Measurements from ENCODE around the gene POLDIP3. TPM values are rescaled to one million over a fixed set of nuclear protein-coding genes. Genes with fewer than 3 reads are reported as not detected.
"Not testable (repeated sequence)": the region's sequence is repeated elsewhere in the genome, so short reads cannot be mapped to it uniquely, and the experiment has no call there.

Gene POLDIP3
- polyA plus RNA-seq, 1 donor: 54.9 TPM

DNA sequence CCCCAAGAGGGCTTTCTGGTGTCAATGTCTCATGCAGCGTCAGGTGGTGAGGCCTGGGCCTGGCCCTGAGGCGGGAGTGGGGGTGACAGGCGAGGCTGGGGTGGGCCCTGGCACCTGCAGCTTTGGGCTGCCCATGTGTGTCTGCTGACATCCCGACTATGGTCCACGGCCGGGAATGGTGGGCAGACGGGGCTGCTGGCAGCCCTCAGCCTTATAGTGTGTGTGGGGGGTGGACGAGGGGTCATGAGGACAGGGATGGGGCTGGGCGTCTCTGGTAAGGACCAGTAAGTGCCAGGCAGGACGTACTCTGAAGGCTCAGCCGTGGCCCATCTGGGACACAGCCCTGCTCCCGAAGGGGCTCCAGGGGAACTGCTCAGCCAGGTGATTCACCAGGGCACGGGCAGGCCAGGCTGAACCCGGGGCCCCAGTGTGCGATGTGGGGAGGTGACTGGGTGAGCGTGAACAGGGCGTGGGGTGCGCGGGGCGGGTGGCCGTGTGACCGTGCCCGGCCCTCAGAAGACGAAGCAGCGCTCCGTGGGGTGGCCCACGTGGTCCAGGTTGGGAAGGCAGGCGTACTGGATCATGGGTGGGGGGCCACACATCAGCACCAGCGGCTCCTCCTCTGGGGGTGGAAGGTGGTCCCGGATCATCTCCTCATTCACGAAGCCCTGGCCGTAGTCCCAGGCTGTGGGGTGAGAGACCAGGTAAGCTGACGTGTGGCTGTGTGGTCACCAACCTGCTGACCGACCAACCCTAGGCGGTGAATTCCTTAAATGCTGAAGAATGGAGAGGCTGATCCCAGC, 4.8 kb upstream of the POLDIP3 start:
- DNase-seq (ENCODE audit: low read depth): no peak

GRCh38 chr22:42617155-42617983, 2.7 kb upstream of the POLDIP3 start:
- DNase-seq (ENCODE audit: low read depth): no peak

DNA sequence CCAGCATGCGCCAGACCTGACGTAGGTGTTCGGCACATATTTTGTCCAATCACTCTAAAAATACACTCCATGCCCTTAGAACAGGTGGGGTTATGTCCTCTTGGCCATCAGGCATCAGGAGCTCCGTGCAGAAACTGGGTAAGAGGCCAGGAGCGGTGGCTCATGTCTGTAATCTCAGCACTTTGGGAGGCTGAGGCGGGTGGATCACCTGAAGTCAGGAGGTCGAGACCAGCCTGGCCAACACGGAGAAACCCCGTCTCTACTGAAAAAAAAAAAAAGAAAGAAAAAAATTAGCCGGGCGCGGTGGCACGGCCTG, 1.1 kb upstream of the POLDIP3 start:
- DNase-seq (ENCODE audit: low read depth): not testable (repeated sequence)

DNA sequence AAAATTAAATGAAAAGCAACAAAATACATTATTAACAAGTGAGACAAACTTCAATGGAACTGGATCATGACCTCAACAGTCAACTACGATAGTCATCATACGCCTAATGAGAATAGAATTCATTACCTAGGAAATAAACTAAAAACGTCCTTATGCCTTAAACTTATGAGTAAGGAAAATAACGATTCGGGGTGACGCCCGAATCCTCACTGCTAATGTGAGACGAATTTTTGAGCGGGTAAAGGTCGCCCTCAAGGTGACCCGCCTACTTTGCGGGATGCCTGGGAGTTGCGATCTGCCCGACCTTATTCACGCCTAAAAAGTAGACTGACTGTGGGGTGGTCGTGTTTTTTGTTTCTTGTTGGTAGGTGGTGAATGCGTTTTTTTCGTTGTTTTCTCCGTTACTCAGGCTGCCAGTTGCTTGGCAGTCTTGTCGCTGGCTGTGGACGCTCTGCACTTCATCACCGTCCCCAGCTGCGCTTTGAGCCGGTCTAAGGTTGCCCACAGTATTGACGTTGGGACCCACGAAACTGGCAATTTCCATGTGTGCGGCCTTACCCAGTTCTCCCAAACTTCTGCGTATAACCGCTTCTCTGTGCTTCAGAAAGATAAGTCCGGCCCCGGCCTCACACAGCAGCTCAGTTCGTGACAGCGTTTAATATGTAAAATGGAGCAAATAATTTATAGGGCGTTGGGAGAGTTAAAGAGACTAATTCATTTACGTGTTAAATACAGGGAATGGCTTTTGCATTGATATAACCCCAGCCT, 593 bp upstream of the POLDIP3 start:
- peak; percentile 93 for DNase-seq (ENCODE audit: low read depth)

- DNase-seq (ENCODE audit: low read depth): no peak
Measured at GRCh38 chr22:42613872-42614301, 796 bp downstream of the POLDIP3 start.

DNA sequence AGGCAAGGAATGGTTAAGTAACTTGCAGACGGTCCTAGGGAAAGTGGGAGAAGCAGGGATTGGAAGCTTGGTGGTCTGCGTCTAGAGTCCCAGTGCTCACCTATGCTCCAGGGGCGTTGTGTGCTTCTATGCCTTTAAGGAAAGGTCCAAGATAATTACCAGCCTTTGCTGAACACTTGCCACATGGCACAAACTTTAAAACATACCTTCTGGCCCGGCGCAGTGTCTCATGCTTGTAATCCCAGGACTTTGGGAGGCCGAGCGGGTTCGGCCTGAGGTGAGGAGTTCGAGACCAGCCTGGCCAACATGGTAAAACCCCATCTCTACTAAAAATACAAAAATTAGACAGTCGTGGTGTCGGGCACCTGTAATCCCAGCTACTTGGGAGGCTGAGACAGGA, 2.3 kb downstream of the POLDIP3 start:
- no peak for DNase-seq (ENCODE audit: low read depth)

DNA sequence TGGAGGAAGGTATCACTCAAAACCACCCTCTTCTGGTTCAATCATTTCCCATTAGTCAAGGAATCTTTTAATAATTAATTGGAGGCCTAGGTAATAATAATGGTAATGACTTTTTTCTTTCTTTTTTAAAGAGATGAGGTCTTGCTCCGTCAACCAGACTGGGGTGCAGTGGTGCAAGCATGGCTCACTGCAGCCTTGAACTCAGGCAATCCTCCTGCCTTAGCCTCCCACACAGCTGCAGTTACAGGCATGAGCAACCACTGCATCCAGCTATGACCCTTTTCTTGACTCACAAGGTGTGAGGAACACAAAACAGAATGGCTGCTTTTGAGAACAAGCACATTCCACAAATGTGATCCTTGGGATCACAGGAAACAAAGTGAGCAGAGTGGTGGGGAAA, 3.6 kb downstream of the POLDIP3 start:
- no peak for DNase-seq (ENCODE audit: low read depth)

DNA sequence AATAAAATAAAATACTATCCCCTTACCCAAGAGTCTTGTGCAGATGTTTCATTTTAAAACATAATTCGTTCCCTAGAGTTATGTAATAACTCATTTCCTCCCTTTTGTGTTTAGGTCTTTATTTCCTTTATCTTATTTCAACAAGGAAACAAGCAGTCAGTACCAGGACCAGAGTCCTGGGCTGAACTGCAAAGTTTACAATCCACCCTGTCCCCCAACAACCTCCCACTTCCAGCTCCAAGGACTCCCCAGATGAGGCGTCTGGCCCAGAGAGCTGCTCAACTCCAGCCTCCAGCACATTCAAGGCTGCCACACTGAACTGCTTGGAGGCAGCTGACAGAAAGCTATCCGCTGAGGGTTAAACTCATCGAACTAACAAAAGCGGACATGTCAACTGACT, 4.5 kb downstream of the POLDIP3 start:
- DNase-seq (ENCODE audit: low read depth): no peak

DNA sequence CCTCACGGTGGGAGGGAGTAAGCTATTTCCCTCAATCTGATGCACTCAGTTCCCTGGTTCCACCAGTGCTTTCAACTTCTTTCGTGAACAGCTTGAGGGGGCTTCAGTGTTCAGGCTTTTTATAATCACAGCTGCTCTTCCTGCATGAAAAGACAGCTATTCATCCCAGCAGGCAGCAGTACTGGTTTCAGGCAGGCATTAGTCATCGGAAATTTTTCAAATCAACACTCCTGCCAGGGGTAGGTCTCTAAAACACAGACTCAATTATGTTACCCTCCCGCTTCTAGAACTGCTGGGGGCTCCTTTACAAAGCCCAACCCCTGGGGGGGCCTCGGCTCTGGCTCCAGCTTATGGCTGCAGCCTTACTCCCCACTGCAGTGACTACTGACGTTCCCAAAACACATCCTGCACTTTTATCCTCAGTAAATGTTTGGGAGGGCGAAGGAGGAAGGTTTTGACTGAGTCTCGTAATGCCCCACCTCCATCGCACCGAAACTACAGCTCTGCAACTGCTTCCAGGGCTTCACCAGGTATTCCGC, 5.8 kb downstream of the POLDIP3 start:
- DNase-seq (ENCODE audit: low read depth): no peak

DNA sequence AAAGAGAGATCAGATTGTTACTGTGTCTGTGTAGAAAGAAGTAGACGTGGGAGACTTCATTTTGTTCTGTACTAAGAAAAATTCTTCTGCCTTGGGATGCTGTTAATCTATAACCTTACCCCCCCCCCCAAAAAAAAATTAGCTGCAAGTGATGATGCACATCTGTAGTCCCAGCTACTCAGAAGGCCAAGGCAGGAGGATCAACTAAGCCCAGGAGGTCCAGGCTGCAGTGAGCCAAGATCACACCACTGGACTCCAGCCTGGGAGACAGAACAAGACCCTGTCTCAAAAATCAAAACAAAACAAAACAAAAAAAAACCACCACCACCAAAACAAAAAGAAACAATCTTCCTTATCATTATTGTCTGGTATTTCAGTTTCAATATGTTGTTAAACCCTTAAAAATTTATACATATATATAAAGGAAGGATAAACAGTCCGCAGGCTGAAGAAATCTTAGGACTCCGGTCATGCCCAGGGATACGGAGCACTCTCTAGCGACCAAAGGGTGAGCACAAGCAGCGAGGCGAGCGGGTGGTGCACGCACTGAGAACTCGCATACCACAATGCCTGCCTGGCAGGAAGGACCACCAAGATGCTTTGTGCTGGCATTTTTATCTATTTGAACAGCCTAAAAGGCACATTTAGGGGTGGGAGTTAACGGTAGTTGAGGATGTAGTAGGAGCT, 6.4 kb downstream of the POLDIP3 start:
- no peak for DNase-seq (ENCODE audit: low read depth)

- DNase-seq (ENCODE audit: low read depth): not testable (repeated sequence)
Measured at GRCh38 chr22:42607641-42608040, 7.0 kb downstream of the POLDIP3 start.

- no peak for DNase-seq (ENCODE audit: low read depth)
Measured at GRCh38 chr22:42604403-42604802, 10.3 kb downstream of the POLDIP3 start.

- DNase-seq (ENCODE audit: low read depth): no peak
Measured at GRCh38 chr22:42603427-42603826, 11.3 kb downstream of the POLDIP3 start.

GRCh38 chr22:42602470-42602869, 12.2 kb downstream of the POLDIP3 start:
- DNase-seq (ENCODE audit: low read depth): no peak

DNA sequence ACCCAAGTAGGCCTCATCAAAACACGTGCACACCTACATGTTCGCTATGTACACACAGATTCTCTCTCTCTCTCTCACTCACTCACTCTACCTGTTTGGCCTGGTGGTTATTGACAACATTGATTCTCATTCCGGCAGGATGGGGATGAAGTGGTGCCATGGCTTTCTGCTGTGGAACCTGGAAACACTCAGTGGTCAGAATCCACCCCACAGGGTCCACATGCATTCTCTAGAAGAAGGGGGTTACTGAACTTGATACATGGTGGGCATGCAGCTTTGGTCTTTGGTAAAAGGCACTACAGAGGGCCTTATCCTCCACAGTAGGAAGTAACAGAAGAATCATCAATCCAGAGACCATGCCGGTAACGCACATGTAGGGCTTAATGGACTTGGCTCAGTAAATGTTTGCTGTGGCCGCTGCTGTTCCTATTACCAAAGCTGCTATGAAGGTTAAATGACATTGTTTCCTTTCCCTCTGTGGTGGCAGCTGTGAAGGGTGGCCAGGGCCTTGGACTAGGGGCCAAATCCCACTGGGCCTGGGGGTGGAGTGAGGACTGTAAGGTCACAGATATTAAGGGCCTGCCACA, 12.7 kb downstream of the POLDIP3 start:
- DNase-seq (ENCODE audit: low read depth): no peak

- no peak for DNase-seq (ENCODE audit: low read depth)
Measured at GRCh38 chr22:42596863-42597530, 17.7 kb downstream of the POLDIP3 start.

GRCh38 chr22:42596336-42596735, 18.3 kb downstream of the POLDIP3 start:
- peak; percentile 41 for DNase-seq (ENCODE audit: low read depth)

- no peak for DNase-seq (ENCODE audit: low read depth)
Measured at GRCh38 chr22:42595434-42595833, 19.2 kb downstream of the POLDIP3 start.

DNA sequence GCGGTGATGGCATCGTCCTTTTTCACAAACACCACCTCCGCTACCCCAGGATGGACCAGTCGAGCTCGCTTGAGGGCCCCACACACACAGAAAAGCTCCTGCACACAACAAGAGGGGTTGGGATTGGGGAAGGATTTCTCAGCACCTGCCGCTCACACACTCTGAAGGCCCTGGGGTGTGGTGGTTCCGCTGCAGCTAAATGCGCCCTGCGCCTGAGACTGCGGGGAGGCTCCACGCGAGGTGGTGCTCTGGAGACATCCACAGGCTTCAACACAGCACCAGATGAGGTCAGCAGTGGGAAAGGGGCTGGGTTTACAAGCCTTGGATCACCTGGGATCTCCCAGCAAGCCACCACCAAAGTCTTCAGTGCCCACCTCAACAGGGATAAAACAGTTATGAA, 22.7 kb downstream of the POLDIP3 start:
- DNase-seq (ENCODE audit: low read depth): no peak

- DNase-seq (ENCODE audit: low read depth): no peak
Measured at GRCh38 chr22:42587588-42588175, 27.0 kb downstream of the POLDIP3 start.

Measured in forelimb muscle (tissue), 1 donor.